Tibial artery (tissue), 4 donors: ENCODE results near the gene GFER.

Experiments used
- DNase-seq, 2 donors: peaks; one replicate each; pipeline ENCODE4 v3.0.0-alpha.2; 2019
- H3K27ac ChIP-seq, 2 donors: fragments of 200-600 bp; sonication (generic) in 1 of 2; 1 replicate in 1 of 2; 2 replicates in 1 of 2; pipeline ENCODE4 v1.5.1; 2018 to 2019; ENCODE audit warnings: mild to moderate bottlenecking in 1 of 2
- H3K27me3 ChIP-seq, 2 donors: fragments of 200-600 bp; sonication (generic) in 1 of 2; one replicate each; pipeline versions ENCODE4 v1.5.1 to v1.6.0; 2016 to 2019
- H3K36me3 ChIP-seq, 3 donors: fragments of 200-600 bp; sonication (generic) in 2 of 3; one replicate each; pipeline ENCODE4 v1.5.1; 2016 to 2019; ENCODE audit warnings: mild to moderate bottlenecking in 2 of 3
- H3K4me1 ChIP-seq, 4 donors: fragments of 200-600 bp; sonication (generic) in 2 of 4; 1 replicate in 3 of 4; 2 replicates in 1 of 4; pipeline ENCODE4 v1.5.1; 2016 to 2019
- H3K4me3 ChIP-seq, 2 donors: fragments of 200-600 bp; sonication (generic) in 1 of 2; 1 replicate in 1 of 2; 2 replicates in 1 of 2; pipeline ENCODE4 v1.5.1; 2018 to 2019; ENCODE audit warnings: mild to moderate bottlenecking in 2 of 2
- H3K9me3 ChIP-seq, 3 donors: fragments of 200-600 bp; sonication (generic) in 1 of 3; one replicate each; pipeline ENCODE4 v1.5.1; 2016 to 2019
- intact Hi-C: fragments of 100-400 bp; cut with DNase I; formaldehyde crosslinking; loops from one replicate; pipeline ENCODE4 v1.15.0; 2023; ENCODE audit warnings: low total_unique reads
- TF ChIP-seq, protein P1 (sequence below), 2 experiments: fragments of 200-600 bp in 1 of 2; fragments of 450-650 bp in 1 of 2; IDR thresholded peaks; one replicate each; pipeline ENCODE4 v1.5.1; 2017 to 2019; ENCODE audit warnings: antibody characterized with exemption in 2 of 2, mild to moderate bottlenecking in 1 of 2, moderate library complexity in 1 of 2

GFER gene

DNA sequence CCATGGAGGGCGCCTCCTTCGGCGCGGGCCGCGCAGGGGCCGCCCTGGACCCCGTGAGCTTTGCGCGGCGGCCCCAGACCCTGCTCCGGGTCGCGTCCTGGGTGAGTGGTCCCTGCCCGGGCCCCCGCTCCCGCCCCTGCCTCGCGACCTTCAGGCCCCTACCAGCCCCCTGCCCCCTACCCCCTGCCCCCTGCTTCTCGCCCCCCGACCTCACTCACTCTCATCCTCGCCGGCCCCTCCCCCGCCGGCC lies 6.0 kb downstream of the GFER start:
- intact Hi-C loops = no loop called here
- no peak overlapping the region for H3K27ac ChIP-seq
- TF ChIP-seq, protein P1, sequence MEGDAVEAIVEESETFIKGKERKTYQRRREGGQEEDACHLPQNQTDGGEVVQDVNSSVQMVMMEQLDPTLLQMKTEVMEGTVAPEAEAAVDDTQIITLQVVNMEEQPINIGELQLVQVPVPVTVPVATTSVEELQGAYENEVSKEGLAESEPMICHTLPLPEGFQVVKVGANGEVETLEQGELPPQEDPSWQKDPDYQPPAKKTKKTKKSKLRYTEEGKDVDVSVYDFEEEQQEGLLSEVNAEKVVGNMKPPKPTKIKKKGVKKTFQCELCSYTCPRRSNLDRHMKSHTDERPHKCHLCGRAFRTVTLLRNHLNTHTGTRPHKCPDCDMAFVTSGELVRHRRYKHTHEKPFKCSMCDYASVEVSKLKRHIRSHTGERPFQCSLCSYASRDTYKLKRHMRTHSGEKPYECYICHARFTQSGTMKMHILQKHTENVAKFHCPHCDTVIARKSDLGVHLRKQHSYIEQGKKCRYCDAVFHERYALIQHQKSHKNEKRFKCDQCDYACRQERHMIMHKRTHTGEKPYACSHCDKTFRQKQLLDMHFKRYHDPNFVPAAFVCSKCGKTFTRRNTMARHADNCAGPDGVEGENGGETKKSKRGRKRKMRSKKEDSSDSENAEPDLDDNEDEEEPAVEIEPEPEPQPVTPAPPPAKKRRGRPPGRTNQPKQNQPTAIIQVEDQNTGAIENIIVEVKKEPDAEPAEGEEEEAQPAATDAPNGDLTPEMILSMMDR (IDR thresholded peaks at IDR 0.05) = no peak
- peaks cover 3 to 48% of the 10 kb centered on the region in 2 donors for H3K27me3 ChIP-seq
- no peak for DNase-seq
- H3K4me1 ChIP-seq = peaks cover 0 to 44% (median 34%) of the 10 kb centered on the region in 4 donors
- peaks cover 11 to 23% (median 11%) of the 10 kb centered on the region in 3 donors for H3K36me3 ChIP-seq
- H3K4me3 ChIP-seq = no peak overlapping the region
- no peaks in the 10 kb centered on the region for H3K9me3 ChIP-seq

DNA sequence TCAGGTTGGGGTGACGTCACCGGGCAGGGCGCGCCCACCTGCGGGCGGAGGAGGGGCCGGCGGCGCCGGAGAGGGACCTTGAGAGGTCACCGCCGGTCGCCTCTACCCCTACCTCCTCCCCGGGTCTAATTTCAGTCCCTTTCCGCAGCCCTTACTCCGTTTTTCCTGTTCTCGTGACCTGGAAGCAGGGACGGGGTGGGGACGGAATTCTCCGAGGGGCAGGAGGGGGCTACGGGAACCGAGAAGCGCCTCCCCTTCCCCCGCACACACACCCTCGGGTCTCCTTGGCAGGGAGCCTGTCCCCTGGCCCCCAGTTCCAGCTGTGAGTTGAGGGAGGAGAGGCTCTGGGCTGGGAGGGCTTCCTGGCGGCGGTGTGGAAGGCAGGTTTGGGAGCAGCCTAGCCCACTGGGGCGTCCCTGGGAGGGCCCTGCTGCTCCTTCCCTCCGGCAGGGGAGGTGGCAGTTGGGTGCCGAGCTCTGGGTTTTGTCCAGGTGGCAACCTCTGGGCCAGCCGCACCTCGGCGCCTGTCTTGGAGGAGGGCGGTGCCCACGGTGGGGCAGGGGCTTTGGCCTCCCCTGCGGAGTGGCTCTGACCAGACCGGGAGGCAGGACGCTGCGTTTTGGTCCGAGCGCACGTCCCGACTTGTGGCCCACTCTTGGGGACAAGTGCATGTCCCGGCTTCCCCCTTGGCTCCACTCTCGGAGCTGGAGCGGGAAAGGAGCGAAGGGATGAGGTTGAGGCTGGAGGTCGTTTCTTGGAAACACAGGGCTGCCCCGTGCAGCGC lies 6.5 kb downstream of the GFER start:
- H3K4me3 ChIP-seq = no peak overlapping the region

DNA sequence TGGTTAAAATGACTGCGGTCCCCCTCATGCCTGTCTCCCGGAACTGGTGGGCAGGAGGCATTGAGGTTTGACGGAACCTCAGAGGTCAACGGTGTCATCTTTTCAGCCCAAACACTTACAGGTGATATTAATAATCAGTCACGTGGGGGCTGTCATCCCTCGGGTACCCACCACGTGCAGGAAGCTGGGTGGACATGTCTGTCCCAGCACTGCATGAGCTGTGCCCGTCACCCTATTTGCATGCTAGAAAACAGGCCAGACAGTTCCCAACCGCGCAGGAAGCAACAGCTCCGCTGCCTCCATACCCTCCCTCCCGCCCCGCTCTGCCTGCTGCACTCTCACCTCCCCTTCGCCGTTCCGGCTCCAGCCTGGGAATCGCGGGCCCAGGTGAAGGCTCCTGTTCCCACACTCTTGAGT lies 7.2 kb downstream of the GFER start:
- no peaks in the 10 kb centered on the region for H3K9me3 ChIP-seq
- H3K27me3 ChIP-seq = peaks cover 3 to 48% of the 10 kb centered on the region in 2 donors
- peaks cover 0 to 35% (median 30%) of the 10 kb centered on the region in 4 donors for H3K4me1 ChIP-seq
- TF ChIP-seq, protein P1 (IDR thresholded peaks at IDR 0.05) = no peak
- H3K36me3 ChIP-seq = peaks cover 5 to 17% (median 5%) of the 10 kb centered on the region in 3 donors
- intact Hi-C loops = no loop called here
- no peak for DNase-seq
- H3K4me3 ChIP-seq = no peak overlapping the region
- no peak overlapping the region for H3K27ac ChIP-seq

More for the DNA sequence above, 6.5 kb downstream of the GFER start:
- Histone ChIP-seq H3K36me3 (peaks cover 9 to 23% (median 11%) of the 10 kb centered on the region in 3 donors), H3K27ac (no peak overlapping the region), H3K9me3 (no peaks in the 10 kb centered on the region), H3K27me3 (peaks cover 3 to 48% of the 10 kb centered on the region in 2 donors), H3K4me1 (peaks cover 0 to 39% (median 30%) of the 10 kb centered on the region in 4 donors)
- DNase-seq = no peak
- TF ChIP-seq, protein P1 (IDR thresholded peaks at IDR 0.05) = no peak
- intact Hi-C loops = no loop called here

DNA sequence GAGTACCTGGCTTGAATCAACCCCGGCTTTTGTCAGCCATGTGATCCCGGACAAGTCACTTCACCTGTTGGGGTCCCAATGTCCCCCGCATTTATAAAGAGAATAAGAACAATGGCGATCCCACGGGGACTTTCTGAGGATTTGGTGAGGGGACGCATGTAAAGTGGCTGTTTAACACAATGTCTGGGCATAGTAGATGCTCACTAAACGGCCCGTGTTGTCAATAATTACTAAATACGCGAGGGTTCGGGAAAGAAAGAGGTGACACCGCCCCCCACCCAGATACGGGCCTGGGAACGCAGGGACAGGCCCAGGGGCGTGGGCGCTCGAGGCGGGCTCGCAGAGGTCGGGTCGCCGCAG lies 7.6 kb downstream of the GFER start:
- TF ChIP-seq, protein P1 (IDR thresholded peaks at IDR 0.05) = no peak
- peaks cover 0 to 35% (median 30%) of the 10 kb centered on the region in 4 donors for H3K4me1 ChIP-seq
- no peak for DNase-seq
- H3K36me3 ChIP-seq = peaks cover under 1 to 14% (median 1%) of the 10 kb centered on the region in 3 donors
- no peaks in the 10 kb centered on the region for H3K9me3 ChIP-seq
- H3K27ac ChIP-seq = no peak overlapping the region
- intact Hi-C loops = no loop called here
- peak overlapping the region; percentile 41 to 42 for H3K4me3 ChIP-seq
- H3K27me3 ChIP-seq = peaks cover 3 to 48% of the 10 kb centered on the region in 2 donors

DNA sequence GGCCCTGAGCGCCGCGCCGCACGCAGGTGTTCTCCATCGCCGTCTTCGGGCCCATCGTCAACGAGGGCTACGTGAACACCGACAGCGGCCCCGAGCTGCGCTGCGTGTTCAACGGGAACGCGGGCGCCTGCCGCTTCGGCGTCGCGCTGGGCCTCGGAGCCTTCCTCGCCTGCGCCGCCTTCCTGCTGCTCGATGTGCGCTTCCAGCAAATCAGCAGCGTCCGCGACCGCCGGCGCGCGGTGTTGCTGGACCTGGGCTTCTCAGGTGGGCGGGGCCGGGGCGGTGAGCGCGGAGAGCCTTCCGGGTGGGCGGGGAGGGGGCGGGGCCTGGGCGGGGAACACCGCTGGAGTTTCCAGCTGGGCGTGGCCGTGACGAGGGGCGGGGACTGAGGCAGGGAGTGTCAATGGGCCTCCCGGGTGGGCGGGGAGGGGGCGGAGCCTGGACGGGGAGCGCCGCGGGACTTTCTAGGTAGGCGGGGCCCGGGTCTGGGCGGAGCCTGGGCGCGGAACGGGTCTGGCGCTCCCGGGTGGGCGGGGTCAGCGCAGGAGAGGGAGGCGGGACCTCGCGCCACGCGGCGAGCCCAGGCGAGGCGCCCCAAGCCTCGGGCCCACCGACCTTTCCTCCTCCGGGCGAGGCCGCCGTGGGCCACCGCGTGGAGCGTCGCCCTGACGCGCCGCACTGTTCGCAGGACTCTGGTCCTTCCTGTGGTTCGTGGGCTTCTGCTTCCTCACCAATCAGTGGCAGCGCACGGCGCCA lies 8.1 kb downstream of the GFER start:
- H3K9me3 ChIP-seq = no peaks in the 10 kb centered on the region
- peaks cover 0 to 14% (median 4%) of the 10 kb centered on the region in 3 donors for H3K36me3 ChIP-seq
- peak overlapping the region; percentile 41 to 42 for H3K4me3 ChIP-seq
- H3K27me3 ChIP-seq = peaks cover 3 to 48% of the 10 kb centered on the region in 2 donors
- DNase-seq = peak; percentile 90 to 92
- TF ChIP-seq, protein P1 (IDR thresholded peaks at IDR 0.05) = no peak
- no peak overlapping the region for H3K27ac ChIP-seq
- peaks cover 0 to 35% (median 30%) of the 10 kb centered on the region in 4 donors for H3K4me1 ChIP-seq
- intact Hi-C loops = no loop called here
